GM20431 (cell line): ENCODE data around the gene NPRL2.

ENCODE experiments used
- in situ Hi-C: fragments of 300-500 bp; cut with MseI, MboI; formaldehyde crosslinking; loops from one replicate; pipeline ENCODE4 v1.15.0; 2020; ENCODE audit warnings: low sequenced_read_pairs; ENCODE audit not compliant: unreplicated experiment

The NPRL2 gene

DNA sequence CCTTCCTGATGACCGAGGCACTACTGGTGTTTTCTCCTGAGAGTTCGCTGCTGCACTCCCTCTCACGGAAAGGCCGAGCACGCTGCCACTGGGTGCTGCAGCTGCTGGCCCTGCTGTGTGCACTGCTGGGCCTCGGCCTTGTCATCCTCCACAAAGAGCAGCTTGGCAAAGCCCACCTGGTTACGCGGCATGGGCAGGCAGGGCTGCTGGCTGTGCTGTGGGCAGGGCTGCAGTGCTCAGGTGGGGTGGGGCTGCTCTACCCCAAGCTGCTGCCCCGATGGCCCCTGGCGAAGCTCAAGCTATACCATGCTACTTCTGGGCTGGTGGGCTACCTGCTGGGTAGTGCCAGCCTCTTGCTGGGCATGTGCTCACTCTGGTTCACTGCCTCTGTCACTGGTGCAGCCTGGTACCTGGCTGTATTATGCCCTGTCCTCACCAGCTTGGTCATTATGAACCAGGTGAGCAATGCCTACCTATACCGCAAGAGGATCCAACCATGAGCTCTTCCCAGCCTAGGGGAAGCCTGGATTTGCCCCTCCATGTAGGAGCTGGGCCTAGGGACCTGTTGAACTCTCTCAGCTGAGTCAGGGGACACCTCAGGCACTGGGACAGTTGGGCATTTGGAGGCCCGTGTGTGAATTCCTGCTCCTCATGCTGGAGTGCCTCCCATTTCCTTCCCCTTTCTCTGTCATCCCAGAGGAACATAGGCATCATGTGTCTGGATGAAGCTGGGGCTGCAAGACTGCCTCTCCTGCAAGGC, 2.9 kb upstream of the NPRL2 start:
- in situ Hi-C loops = no loop called here

DNA sequence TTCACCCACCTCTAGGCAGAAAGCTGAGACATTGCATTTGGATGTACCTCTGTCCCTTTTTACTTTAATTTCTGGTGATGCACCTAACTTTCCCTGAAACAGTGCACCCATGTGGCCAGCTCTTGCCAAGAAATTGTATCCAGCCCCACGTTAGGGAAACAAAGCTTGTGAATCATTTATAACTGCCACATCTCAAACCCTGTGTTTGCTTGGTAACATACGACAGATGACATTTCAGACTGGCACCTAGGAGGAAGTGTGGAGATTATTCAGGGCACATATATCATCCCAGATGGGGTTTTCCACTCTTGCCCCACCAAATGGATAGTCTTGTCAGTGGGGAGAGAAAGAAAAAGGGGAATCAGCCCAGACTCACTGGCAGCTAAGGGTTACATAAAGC, 2.2 kb upstream of the NPRL2 start:
- in situ Hi-C loops = no loop called here

DNA sequence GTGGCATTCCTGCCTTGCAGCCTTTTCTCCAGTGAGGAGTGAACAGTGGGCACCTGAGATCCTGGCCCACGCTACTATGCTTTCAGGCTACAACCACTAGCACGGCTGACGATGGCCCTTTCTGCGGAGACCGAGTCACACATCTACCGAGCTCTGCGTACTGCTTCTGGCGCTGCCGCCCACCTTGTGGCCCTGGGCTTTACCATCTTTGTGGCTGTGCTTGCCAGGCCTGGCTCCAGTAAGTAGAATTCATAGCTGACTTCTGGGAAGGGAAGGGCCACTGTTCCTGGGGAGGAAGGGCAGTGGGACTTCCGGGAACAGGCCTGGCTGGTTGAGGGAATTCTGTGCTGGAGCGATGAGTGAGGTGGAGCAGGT, 735 bp upstream of the NPRL2 start:
- in situ Hi-C loops = no loop called here

DNA sequence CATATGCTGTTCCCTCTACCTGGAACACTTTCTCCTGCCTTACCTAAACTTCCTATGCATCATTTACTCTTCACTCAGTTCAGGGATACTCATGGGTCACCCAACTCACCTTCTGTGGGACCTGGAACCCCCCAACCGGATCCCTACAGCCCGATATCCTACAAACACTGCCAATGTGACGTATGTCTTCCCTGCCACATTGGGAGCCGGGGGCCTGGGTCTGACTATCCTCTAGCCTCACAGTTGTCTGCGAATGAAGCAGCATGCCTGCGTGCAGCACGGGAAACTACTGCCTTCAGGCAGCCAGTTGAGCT, 405 bp downstream of the NPRL2 start:
- in situ Hi-C loops = no loop called here

DNA sequence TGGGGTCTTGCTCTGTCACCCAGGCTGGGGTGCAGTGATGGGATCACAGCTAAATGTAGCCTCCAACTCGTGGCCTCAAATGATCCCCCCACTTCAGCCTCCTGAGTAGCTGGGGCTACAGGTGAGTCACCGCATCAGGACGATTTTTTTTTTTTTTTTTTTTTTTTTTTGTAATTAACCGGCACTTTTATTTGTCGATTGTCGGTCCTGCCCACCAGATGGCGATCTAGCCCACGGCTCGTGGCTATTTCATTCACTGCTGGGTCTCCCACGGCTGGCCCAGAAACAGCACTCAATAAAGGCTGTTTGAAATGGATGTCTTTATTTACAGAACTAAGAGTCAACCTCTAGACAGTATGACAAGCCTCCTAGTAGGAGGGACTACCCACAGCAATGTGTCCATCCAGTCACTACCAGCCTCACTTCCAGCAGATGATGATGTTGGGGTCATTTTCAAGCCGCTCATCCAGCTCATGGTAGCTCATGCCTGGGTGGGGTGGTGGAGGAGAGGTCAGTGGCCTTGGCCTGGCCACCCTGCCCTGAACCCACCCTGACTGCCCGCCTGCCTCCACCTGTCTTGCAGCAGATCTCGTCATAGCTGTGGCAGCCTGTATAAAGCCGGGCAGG, 3.3 kb downstream of the NPRL2 start:
- in situ Hi-C loops = no loop called here

DNA sequence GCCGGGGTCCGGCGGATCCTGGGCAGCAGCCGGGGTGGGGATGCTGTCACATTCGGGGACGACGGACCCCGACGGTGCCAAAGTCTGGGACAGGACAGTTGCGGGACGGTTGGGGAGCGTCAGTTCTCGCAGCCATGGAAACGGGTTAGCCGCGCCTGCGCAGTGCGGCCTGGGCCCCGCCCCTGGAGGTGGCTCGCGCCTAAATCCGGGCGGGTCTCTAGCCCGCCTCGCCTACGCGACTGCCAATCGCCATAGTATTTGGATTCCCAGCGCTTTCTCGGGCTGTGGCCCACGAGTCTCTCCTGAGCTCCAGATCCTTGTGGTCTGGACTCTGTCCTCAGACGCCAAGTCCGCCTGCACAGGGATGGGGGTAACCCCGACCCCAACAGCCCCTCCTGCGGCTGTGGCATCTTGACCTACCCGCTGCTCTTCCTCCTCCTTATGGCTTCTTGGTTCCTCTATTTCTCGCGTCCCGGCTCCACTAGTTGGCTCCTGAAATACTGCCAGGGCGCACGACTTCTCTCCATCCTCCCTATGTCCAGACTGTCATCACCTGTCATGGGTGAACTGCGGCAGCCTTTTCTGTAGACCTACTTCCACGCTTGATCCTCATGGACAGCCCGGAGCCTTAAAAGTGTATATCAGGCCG, 4.9 kb downstream of the NPRL2 start, which contains the start of gene ZMYND10:
TSS of gene ZMYND10 (minus strand) at position 147 of the 649 bp plus-strand sequence. CDS start 153 bp downstream, outside the sequence.
- in situ Hi-C loops = no loop called here

DNA sequence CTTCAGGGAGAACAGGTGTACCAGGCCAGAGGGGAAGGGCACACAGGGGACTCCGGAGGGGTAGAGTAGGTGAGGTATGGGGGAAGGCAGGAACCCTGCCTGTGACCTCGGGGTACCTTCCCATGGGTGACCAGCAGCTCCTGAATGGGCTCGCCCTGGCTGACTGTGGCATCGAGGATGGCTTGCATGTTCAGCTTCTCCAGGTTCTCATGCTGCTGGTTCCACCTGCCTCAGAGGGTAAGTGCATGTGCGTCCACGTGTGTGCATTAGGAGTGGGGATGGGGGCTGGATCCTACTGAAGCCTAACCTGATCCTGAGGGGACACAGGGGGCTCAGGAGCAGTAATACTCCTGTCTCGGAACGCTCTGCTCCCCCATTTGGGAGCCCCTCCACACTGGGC, 5.6 kb downstream of the NPRL2 start:
- in situ Hi-C loops = no loop called here

DNA sequence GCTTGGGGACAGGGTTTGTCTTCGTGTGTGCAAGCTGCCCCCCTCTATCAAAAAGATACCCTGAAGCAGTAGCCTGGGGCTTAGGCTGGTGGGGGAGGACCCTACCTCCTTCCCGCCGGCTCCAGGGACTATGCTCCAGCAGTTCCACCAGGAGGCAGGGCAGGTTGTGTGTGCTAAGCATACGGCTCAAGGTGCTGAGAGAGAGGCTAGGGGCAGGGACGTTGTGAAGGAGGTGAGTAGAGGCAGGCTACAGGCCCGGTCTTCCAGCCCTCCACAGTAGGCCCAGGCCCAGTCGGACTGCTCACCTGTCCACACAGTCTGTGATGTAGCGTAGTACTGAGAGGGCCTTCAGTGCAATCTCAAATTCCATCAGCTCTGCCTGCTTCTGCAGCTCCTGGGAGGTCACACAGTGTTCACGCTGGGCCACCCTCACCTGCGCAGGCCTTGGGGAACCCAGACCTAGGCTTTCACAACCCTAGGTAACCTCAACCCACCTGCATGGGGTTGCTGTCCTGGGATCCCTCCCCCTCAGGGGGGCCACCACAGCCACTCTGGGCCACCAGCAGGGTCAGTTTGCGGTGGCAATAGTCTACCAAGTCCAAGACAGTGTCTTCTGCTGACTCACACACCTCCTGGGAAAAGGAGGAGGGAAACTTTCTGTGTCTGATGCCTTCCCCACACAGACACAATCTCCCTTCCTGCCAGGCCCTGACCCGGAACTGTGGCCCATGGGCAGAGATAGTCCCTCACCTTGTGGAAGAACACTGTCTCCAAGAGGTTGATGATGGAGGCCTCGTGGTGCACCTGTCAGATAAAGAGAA, 7.6 kb downstream of the NPRL2 start:
- in situ Hi-C loops = no loop called here

DNA sequence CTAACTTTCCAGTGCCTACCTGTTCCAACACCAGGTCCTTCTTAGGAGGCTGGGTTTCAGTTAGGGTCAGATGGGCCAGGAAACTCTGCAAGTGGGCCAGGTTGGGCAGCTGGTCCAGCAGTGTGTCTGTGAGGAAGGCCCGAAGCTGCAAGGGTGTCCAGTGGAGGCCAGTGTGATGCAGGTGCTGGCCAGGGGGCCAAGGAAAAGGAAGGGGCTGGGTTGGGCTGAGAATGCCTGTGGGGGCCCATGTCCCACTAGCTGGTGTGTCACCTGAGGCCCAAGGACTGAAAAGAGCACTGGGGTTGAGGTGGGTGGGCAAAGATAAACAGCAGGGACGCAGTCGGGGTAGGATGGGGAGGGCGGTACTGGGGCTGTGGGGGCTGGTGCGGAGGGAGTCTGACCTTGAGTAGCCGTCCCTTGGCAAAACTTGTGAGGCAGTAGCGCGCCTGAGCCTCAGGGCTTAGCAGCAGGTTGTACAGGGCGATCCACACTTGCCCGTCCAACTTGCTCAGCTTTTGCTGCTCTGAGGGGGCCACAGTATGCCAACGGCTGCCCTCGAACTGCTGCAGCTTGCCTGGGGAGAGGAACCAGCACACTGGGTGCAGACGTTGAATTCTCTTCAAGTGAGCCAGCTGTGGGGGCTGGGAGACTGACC, 8.5 kb downstream of the NPRL2 start:
- in situ Hi-C loops = no loop called here

DNA sequence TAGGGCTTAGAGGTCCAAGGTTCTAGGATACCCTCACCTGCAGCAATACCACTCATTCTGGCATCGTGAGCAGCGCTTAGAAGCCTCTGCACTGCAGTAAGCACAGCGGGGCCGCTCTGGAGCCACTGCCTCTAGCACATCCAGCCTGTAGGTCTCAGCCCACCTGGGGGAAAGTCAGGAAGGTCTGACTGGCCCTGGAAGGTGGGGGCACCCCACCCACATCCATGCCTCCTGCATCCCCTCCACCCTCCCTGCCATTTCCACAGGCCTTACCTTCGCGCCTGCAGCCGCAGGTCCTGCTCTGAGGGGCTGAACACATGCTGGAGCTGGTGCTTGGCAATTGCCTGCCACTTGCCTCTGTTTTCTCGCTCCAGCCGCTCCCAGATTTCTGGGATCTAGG, 9.0 kb downstream of the NPRL2 start:
- in situ Hi-C loops = no loop called here

DNA sequence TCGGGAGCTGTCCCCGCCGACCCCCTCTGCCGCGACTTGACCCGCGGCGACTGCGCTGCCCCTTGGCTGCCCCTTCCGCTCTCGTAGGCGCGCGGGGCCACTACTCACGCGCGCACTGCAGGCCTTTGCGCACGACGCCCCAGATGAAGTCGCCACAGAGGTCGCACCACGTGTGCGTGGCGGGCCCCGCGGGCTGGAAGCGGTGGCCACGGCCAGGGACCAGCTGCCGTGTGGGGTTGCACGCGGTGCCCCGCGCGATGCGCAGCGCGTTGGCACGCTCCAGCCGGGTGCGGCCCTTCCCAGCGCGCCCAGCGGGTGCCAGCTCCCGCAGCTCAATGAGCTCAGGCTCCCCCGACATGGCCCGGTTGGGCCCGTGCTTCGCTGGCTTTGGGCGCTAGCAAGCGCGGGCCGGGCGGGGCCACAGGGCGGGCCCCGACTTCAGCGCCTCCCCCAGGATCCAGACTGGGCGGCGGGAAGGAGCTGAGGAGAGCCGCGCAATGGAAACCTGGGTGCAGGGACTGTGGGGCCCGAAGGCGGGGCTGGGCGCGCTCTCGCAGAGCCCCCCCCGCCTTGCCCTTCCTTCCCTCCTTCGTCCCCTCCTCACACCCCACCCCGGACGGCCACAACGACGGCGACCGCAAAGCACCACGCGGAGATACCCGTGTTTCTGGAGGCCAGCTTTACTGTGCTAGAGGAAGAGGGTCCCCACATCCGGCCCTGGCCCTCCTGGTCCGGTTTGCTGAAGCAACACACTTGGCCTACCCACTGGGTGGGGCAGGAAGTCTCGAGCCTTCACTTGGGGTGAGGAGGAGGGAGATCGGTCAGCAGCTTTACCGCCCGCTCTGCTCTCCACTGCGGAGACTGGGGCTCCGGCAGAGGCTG, 9.9 kb downstream of the NPRL2 start, which contains the start of gene RASSF1:
TSS of gene RASSF1 (minus strand) at position 389 of the 882 bp plus-strand sequence. CDS start at position 358, 31 bp downstream.
- in situ Hi-C loops = no loop called here

DNA sequence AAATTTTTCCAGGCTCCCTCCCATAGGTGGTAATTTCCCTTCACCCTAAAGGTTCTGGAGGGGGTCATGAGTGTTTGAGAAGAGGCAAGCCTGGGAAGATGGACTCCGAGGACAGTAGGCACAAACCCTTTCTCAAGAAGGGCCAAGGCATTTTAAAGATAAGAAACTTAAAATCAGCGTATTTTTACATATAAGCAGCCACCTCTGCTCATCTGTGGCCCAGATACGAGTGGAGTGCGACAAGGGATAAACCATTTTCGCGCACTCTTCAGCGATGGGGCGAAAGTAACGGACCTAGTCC, 10.5 kb downstream of the NPRL2 start:
- in situ Hi-C loops = no loop called here

DNA sequence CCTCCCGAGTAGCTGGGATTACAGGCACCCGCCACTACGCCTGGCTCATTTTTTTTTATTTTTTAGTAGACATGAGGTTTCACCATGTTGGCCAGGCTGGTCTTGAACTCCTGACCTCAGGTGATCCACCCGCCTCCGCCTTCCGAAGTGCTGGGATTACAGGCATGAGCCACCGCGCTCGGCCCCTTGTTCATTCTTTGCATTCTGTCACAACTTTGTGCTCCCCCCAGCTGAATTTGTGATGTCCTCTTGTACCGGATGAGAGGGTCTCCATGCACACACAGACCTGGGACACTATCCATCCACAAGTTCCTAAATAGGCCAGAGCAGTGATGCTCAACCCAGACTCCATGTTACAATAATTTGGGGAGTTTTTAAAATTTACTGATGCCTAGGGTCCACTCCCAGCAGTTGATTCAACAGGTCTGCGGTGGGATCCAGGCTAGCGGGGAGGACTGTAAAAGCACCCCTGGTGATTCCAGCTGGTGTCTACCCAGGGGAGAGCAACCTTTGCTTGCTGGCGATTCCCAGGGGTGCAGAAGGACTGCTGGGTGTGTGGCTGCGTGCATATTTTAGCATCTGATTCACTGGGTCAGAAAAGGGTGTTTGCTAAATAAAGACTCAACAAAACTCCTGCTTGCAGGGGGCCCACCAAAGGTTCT, 11.0 kb downstream of the NPRL2 start:
- in situ Hi-C loops = no loop called here

DNA sequence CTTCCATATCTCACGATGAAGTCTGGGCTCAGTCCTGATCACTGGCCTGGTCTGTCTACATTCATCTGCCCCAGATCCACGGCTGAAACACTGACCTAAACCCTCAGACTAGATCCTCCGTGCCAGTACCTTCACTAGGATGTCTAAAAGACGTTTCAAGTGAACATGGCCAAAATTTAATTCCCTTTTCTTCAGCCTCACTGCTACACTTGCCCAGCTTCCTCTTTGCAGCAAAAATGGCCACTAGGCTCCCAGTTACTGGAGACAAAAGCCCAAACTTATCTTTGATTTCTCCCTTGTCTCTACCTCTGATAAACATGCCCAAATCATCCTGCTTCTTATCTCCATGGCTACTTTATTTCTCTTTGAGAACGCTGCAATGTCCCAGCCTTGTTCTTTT, 11.6 kb downstream of the NPRL2 start:
- in situ Hi-C loops = no loop called here

DNA sequence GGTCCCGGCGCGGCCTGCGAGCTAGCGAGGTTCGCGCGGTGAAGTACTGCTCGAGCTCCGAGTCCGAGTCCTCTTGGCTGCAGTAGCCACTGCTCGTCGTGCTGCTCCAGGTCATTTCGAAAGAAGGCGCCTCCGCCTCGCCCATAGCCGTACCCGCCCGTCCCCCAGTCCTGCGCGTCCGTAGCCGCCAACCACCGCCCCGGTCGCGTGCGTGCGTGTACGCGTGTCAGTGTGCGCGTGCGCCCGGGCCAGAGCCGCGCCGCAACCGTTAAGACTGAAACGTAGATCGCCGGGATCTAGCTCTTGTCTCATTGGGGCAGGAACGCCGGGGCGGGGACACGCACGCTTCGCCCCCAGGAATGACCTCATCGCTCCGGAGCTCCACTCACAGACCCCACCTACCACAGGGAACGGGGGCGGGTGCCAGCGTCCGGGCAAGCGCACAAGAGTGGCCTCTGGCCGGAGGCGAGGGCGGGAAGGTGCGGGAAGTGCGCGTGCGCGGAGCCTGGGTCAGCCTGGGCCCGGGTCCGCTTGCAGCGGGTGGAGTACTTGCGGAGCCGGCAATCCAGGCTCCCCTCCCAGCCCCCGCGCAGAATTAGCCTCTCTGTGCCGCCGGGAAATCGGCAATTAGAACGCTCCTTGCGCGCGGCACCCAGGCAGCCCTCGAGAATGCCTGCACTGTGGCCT, 13.3 kb downstream of the NPRL2 start:
- in situ Hi-C loops = no loop called here

DNA sequence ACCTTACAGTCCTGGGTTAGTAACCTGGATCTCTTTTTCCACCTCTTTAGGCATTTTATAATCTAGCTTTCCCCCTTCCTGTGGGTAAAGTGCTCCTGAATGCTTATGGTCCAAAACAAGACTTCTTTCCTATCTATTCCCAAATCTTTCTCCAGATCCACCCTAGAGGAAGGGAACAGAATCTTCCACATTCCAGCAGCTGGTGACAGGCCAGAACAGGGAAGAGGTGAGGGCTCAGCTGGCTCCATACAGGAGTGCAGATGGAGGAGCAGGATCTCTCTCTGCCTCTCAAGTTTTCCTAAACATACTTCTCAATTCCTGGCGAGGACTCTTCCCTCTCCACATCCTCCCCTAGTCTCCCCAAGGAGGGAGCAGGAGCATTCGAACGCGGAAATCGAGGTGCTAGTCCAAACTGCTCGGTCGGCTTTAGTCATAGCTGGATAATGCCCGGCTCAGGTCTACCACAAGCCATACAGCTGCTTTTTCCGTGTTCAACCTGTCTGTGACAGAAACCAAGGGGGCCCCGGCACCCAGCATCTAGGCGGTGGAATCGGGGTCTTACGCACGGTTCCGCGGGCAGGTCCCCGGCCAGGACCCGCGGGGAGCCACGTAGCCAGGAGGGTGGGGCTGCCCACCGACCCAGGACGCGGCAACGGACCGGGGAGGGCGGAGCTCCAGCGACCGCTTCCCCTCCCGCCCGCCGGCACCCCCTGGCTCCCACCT, 14.0 kb downstream of the NPRL2 start:
- in situ Hi-C loops = no loop called here

DNA sequence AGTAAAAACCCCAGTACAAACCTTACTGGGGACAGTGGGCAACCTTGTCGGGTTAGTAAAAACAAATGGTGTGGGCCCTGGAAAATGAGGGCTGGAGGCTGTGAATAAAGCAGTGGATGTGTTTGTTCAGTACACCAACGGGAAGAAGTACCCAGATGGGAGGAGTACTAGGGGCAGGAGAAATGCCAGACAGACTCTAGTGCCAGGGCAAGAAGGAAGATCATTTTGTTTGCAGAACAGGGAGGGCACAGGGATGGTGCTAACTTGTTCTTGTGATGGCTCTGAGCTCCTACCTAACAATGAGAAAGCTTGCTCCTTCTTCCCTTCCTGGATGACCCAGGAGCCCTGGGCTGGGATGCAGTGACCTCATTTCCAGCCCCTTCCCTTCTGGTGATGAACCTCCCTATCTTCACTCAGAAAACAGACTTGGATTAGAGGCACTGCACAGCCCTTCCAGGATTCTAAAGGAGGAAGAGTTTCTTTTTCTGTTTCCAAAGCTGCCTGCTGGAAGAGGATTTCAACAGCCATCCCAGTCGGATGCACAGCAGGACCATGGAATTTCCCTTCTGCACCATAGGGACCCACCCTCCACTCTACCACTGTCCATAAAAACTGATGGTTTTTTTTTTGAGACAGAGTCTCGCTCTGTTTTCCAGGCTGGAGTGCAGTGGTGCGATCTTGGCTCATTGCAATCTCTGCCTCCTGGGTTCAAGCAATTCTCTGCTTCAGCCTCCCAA, 16.1 kb downstream of the NPRL2 start:
- in situ Hi-C loops = no loop called here
